Upper lobe of left lung (tissue), 4 donors: ENCODE data around the gene ACTN1.

Source experiments
- POLR2A ChIP-seq, 4 donors: fragments of 450-650 bp; IDR thresholded peaks; one replicate each; pipeline ENCODE4 v1.5.1; 2016 to 2017; ENCODE audit warnings: antibody characterized with exemption in 4 of 4, mild to moderate bottlenecking in 2 of 4
- POLR2AphosphoS5 ChIP-seq, 2 donors: sonication (generic); formaldehyde crosslinking; IDR thresholded peaks; one replicate each; pipeline ENCODE4 v1.5.1; 2017; ENCODE audit warnings: antibody characterized with exemption in 2 of 2

- TF ChIP-seq POLR2A (IDR thresholded peaks at IDR 0.05) = no peak
- TF ChIP-seq POLR2AphosphoS5 (IDR thresholded peaks at IDR 0.05) = peak in 1 of 2 donors; percentile 2
Observed at GRCh38 chr14:68952531-68953195, 26.4 kb downstream of the ACTN1 start.
